Choroid plexus epithelial cell (primary cell): ENCODE data around the gene MAN2A2.

Source experiments
- DNase-seq: peaks from one replicate; pipeline ENCODE4 v3.0.0-alpha.2; 2010; ENCODE audit warnings: low read depth
- H3K4me3 ChIP-seq: 2 replicates; pipeline ENCODE4 v1.5.1; 2011; ENCODE audit warnings: low read depth, mild to moderate bottlenecking, control low read depth, low read length, moderate library complexity
- CTCF ChIP-seq: conservative IDR thresholded peaks from 2 replicates; pipeline ENCODE4 v1.5.1; 2011; ENCODE audit warnings: low read depth, mild to moderate bottlenecking, control low read depth, inconsistent platforms, low read length, moderate library complexity

Gene MAN2A2

DNA sequence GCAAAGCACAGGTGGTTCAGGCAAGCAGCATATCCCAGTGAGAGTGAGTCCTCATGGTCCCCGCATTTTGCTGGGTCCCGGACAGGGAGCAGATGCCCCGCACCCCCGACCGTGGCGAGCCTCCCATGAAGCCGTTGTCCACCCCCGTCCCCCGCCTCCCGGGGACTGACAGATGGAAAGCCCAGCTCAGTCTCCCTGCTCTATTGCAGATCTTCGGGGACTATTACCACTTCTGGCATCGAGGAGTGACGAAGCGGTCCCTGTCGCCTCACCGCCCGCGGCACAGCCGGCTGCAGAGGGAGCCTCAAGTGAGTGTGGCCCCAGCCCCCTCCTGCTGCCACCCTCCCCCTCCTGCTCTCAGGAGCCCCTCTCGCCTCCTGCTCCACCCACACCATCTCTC is 27.1 kb upstream of the MAN2A2 start:
- no peak for TF ChIP-seq CTCF
- no peak for DNase-seq
- H3K4me3 ChIP-seq, result no peak overlapping the region

GRCh38 chr15:90876512-90877170 is 26.5 kb upstream of the MAN2A2 start:
- TF ChIP-seq CTCF, result no peak

GRCh38 chr15:90877315-90877714 is 25.8 kb upstream of the MAN2A2 start:
- no peak for DNase-seq
- no peak overlapping the region for H3K4me3 ChIP-seq
- TF ChIP-seq CTCF, result no peak

More at GRCh38 chr15:90876512-90877170, 26.5 kb upstream of the MAN2A2 start:
- H3K4me3 ChIP-seq, result no peak overlapping the region
- DNase-seq, result no peak

DNA sequence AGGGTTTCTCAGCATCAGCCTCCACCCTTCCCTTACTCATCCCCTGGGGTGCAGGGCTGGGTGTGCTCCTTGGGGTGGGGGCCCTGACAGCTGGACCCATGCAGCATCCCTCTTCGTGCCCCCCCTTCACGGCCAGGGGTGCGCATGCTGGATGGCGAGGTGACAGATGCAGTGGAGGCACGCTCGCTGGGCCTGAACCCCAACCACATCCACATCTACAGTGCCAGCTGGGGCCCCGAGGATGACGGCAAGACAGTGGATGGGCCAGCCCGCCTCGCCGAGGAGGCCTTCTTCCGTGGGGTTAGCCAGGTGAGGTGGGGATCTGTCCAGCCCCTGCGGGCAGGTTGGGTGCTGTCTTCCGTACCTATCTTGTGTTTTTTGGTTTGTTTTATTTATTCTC is 25.1 kb upstream of the MAN2A2 start:
- no peak for DNase-seq
- no peak for TF ChIP-seq CTCF

DNA sequence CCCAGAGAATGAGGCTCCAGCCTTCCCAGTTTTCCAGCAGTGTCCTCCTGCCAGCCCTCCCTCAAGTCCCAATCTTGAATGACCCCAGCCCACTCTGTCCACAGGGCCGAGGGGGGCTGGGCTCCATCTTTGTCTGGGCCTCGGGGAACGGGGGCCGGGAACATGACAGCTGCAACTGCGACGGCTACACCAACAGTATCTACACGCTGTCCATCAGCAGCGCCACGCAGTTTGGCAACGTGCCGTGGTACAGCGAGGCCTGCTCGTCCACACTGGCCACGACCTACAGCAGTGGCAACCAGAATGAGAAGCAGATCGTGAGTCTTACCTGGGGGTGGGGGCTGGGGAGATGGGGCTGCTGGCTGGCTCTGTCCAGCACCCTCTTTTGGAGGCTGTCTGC is 24.4 kb upstream of the MAN2A2 start:
- DNase-seq, result no peak
- no peak overlapping the region for H3K4me3 ChIP-seq
- no peak for TF ChIP-seq CTCF

More for the DNA sequence above, 25.1 kb upstream of the MAN2A2 start:
- H3K4me3 ChIP-seq, result no peak overlapping the region

GRCh38 chr15:90879730-90880366 is 23.3 kb upstream of the MAN2A2 start:
- no peak for TF ChIP-seq CTCF
- no peak for DNase-seq
- no peak overlapping the region for H3K4me3 ChIP-seq
